ENCODE measurements around the gene SLC25A6.
"Not testable (repeated sequence)": the region's sequence is repeated elsewhere in the genome, so short reads cannot be mapped to it uniquely, and the experiment has no call there.

SLC25A6 gene

GRCh38 chrX:1412551-1413161, 20.7 kb upstream of the SLC25A6 start:
- DNase-seq: no peak

GRCh38 chrX:1411326-1411725, 19.4 kb upstream of the SLC25A6 start:
- DNase-seq: no peak

GRCh38 chrX:1407035-1407434, 15.1 kb upstream of the SLC25A6 start:
- no peak for DNase-seq

DNA sequence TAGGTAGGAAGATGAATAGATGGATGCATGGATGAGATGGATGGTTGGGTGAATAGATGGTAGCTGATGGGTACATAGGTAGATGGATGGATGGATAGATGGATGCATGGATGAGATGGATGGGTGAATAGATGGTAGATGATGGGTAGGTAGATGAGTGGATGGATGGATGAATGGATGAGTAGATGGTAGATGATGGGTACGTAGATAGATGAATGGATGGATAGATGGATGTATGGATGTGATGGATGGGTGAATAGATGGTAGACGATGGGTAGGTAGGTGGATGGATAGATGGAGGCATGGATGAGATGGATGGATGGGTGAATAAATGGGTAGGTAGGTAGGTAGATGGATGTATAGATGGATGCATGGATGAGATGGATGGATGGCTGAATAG, 13.9 kb upstream of the SLC25A6 start:
- not testable (repeated sequence) for DNase-seq

GRCh38 chrX:1403867-1404266, 12.0 kb upstream of the SLC25A6 start:
- DNase-seq: not testable (repeated sequence)

DNA sequence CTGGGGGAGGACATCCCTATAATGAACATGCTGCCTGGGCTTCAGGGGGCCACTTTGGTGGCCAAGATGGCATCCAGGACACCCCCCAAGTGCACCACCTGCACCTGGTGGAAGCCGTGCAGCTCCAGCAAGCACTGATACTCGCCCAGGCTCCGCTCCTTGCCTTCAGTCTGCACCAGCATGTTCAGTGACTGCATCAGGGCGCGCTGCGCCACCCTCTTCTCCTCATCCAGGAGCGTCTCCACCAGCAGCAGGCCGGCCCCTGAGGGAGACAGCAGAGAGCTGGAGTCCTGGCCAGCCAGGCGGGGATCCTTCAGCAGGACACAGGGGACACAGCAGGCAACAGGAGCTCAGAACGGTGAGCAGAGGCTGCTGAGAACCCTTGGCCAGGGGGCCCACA, 11.3 kb upstream of the SLC25A6 start:
- no peak for DNase-seq

DNA sequence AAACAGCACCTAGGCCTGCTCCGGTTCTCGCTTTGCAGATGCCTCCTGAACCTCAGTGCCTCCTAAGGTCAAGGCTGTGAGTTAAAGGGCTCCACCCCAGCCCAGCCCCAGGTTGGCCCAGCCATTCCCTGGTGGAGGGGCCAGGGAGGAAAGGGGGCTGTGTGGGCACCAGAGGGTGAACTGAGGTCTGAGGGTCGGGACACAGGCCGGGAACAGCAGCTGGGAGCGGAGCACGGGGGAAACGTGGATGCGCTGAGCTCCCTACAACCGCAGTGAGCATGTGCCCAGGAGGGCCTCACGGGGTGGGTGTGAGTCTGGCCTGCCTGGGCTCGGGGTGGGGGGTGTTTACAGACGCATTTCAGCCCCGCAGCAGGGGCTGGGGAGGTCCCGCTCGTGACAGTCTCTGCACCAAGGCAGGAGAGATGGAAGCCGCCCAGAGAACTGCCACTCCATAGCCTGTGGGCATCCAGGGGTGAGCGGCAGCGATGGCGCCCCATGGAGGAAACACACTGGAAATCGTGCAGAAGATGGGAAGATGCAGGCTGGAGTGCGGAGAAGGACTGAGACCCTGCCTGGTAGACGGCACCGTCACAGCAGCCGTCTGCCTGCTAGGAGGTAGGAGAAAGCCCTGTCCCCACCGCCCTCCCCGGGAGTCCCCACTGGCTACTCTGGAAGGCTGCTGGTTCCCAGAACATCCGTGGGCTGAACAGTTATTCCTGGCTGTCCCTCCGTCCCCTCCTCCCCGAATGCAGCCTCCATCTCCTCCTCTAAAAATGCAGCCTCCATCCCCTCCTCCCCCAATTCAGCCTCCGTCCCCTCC, 9.9 kb upstream of the SLC25A6 start:
- DNase-seq: no peak

- DNase-seq: no peak
Measured at GRCh38 chrX:1400742-1401471, 9.0 kb upstream of the SLC25A6 start.

- no peak for DNase-seq
Measured at GRCh38 chrX:1400049-1400448, 8.1 kb upstream of the SLC25A6 start.

GRCh38 chrX:1398431-1399340, 6.8 kb upstream of the SLC25A6 start:
- no peak for DNase-seq

DNA sequence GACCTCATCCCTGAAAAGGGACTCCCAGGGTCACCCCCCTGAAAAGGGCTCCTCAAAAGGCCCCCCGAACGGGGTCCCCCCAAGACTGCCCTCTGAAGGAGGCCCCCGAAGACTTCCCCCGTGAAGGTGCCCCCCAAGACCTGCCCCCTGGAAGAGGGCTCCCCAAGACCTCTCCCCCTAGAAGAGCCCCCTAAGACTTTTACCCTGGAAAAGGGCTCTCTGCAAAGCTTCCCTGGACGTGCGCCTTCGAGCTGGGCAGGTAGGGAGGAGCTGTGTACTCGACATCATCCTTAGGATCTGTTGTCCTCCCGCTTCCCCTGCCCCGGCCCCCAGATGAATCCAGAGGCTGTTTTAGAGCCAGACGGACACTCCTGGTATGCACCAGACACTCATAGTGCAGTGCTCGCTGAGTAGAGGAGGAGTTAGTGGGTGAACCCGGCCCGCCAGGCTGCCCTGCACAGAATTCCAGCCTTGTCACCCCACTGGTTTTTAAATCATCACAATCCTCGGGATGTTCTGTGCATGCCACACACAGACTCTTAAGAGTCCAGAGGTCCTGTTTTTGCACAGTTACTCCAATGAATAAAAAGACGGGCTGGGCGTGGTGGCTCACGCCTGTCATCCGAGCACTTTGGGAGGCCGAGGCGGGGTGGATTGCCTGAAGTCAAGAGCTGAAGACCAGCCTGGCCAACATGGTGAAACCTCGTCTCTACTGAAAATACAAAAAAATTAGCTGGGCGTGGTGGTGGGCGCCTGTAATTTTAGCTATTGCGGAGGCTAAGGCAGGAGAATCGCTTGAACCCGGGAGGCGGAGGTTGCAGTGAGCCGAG, 5.7 kb upstream of the SLC25A6 start:
- no peak for DNase-seq

DNA sequence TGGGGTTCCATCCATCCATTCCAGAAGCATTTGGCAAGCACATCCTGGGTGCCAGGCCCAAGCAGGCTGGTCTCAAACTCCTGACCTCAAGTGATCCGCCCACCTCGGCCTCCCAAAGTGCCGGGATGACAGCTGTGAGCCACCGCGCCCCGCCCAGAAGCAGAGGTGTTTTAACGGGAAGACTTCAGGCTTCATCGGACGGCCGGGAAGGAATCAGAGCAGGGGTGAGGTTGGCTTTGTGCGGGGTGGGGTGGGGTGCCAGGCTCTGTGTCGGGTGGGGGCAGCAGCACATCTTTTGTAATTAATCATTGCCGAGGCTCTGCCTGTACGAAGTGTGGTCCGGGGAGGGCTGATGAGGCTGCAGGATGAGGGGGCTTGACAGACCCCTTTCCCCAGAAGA, 5.1 kb upstream of the SLC25A6 start:
- no peak for DNase-seq

- no peak for DNase-seq
Measured at GRCh38 chrX:1395646-1396216, 3.8 kb upstream of the SLC25A6 start.

DNA sequence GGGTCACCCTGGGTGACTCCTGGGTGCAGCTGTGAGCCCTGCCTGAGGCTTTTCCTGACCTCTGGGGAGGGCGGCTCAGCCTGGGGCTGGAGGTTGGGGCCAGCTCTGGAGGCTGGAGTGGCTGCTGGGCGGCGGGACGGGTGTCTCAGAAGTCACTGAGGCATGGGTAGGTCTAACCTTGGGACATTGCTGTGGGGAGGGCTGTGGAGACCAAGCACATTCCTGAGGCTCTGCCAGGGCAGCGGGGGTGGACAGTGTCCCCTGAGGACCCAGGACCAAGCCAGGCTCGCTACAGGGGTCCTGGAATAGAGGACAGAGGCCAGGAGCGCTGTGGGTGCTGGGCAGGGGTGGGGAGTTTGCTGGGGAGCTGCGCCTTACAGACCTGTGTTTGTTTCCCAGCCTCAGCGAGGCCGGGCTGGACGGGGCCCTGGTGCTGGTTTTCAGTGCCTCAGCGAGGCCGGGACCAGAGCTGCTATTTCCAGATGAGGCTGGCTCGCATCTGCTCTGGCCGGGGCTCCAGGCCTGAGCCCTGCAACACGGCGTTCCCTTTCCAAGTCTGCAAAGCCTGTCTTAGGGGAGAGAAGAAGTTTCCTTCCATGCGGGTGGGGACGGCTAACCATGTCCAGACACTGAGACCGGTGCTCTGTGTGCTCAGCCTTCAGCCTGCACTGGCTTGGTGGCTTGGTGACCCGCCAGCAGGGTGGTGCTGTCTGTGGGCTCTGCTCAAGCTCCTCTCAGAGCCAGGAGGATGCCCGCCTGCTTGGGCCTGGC, 3.0 kb upstream of the SLC25A6 start:
- no peak for DNase-seq

DNA sequence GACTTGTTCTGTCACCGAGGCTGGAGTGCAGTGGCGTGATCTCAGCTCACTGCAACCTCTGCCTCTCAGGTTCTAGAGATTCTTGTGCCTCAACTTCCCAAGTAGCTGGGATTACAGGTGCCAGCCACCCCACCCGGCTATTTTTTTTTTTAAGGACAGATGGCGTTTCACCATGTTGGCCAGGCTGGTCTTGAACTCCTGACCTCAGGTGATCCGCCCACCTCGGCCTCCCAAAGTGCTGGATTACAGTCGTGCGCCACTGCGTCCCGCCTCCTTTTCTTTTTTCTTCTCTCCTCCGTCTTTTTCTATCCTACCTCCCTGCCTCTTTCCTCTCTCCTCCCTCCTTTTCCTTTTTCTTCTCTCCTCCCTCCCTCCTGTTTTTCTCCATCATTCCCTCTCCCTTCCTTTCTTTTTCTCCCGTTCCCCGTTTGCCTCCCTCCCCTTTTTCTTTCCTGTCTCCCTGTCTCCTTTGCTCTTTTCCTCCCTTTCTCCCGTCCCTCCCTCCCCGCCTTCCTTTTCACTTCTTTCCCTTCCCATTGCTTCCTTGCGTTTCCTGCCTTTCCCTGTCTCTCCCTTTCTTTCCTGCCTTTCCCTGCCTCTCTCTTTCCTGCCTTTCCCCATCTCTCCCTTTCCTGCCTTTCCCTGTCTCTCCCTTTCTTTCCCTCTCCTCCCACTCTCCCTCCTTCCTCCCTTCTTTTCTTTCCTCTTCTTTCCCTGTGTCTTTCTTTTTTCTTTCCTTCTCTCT, 2.1 kb upstream of the SLC25A6 start:
- no peak for DNase-seq

DNA sequence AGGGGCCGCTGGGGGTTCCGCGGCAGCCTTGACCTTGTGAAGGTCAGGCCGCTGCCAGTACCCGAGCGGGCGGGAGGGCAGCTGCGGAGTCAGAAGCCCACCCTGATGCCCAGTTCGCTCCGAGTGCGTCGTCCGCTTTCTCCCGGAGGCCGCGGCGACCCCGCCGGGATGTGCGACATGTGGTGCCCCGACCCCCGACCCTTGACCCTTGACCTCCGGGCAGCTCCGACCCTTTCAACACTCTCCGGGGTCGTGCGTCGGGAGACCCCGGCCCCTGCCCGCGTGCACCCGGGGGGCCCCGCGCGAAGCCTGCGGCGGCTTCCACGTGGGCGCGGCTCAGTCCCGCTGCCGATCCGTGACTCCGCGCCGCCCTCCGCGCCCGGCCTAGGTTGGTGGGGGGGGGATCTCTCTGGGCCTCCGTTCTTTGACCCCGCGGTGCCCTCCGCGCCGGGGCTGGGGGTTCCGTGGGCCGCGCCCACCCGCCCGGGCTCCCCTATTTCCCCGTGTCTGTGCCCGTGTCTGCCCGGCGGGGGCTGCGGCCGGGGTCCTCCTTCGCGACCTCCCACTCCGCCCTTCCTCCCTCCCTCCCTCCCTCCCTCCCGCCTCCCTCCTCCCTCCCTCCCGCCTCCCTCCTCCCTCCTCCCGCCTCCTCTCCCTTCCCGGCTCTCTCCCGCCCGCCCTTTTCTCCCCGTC, 609 bp upstream of the SLC25A6 start:
- DNase-seq: no peak

- no peak for DNase-seq
Measured at GRCh38 chrX:1391370-1391706, 575 bp downstream of the SLC25A6 start.

GRCh38 chrX:1390621-1391369, 1.1 kb downstream of the SLC25A6 start:
- no peak for DNase-seq

DNA sequence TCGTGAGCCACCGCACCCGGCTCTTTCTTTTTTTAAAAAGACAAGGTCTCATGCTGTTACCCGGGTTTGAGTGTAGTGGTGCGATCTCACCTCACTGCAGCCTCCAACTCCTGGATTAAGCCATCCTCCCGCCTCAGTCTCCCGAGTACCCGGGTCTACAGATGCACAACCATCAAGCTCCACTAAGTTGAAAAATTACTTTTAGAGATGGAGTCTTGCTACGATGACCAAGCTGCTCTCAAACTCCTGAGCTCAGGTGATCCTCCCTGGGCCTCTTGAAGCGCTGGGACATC, 2.0 kb downstream of the SLC25A6 start:
- DNase-seq: no peak

Data from NCI-H69 (cell line).